Choroid plexus epithelial cell (primary cell): ENCODE measurements around the gene PRRG2.

ENCODE experiments used
- DNase-seq: peaks from one replicate; pipeline ENCODE4 v3.0.0-alpha.2; 2010; ENCODE audit warnings: low read depth
- H3K4me3 ChIP-seq: 2 replicates; pipeline ENCODE4 v1.5.1; 2011; ENCODE audit warnings: low read depth, mild to moderate bottlenecking, control low read depth, low read length, moderate library complexity
- CTCF ChIP-seq: conservative IDR thresholded peaks from 2 replicates; pipeline ENCODE4 v1.5.1; 2011; ENCODE audit warnings: low read depth, mild to moderate bottlenecking, control low read depth, inconsistent platforms, low read length, moderate library complexity

The PRRG2 gene

GRCh38 chr19:49588365-49589122 is 7.4 kb downstream of the PRRG2 start:
- no peak overlapping the region for H3K4me3 ChIP-seq
- DNase-seq, result no peak
- TF ChIP-seq CTCF, result no peak

- peak; percentile 4 for DNase-seq
- no peak overlapping the region for H3K4me3 ChIP-seq
- no peak for TF ChIP-seq CTCF
These were observed 8.4 kb downstream of the PRRG2 start for GRCh38 chr19:49589502-49589905.

GRCh38 chr19:49590071-49590970 is 9.2 kb downstream of the PRRG2 start:
- peak; percentile 99 for DNase-seq
- TF ChIP-seq CTCF, result peak; percentile 21
- H3K4me3 ChIP-seq, result peak overlapping the region; percentile 83

- peak within 1 kb of the TSS; percentile 83 for H3K4me3 ChIP-seq
- peak; percentile 77 for DNase-seq
- TF ChIP-seq CTCF, result no peak
These were observed 10.0 kb downstream of the PRRG2 start, which contains the start of gene PRR12 for GRCh38 chr19:49590971-49591730. Gene PRR12 (plus strand): TSS chr19:49591182. CDS start chr19:49591655, 473 bp downstream.

- no peak for TF ChIP-seq CTCF
- peak overlapping the region; percentile 83 for H3K4me3 ChIP-seq
- peak; percentile 37 for DNase-seq
These were observed 10.8 kb downstream of the PRRG2 start for GRCh38 chr19:49591731-49592485.
